GM12878 (cell line): ENCODE results near the gene PASK. TPM values are rescaled to one million over a fixed set of nuclear protein-coding genes. Genes with fewer than 3 reads are reported as not detected.

Experiments
- ATAC-seq: fragments of 200-7000 bp; cut with Tn5 transposase; 3 replicates; pipeline ENCODE4 v1.9.1; 2020; ENCODE audit warnings: mild to moderate bottlenecking, moderate library complexity
- BruUV-seq: library from RNA; stranded (reverse); fragments of 400-500 nt; replicated peaks from 2 replicates; lab custom pipeline; 2021; lab: Mats Ljungman, UMichigan
- CTCF ChIA-PET: fragments of 300-600 bp; sonication (Branson Sonifier 250); formaldehyde crosslinking; extraction: SDS; loops from one replicate; lab custom pipeline; 2021; ENCODE audit warnings: inconsistent platforms; lab: Yijun Ruan, JAX
- POLR2A ChIA-PET: fragments of 350-600 bp; formaldehyde crosslinking; extraction: SDS; loops from one replicate; lab custom pipeline; 2021; ENCODE audit warnings: inconsistent platforms; lab: Charles Lee
- RAD21 ChIA-PET: fragments of 300-600 bp; sonication (Branson Sonifier 250); formaldehyde crosslinking; loops from one replicate; lab custom pipeline; 2023; ENCODE audit warnings: antibody characterized with exemption; ENCODE audit not compliant: unreplicated experiment; lab: Charles Lee
- SMC1A ChIA-PET: fragments of 300-600 bp; sonication (Branson Sonifier 250); formaldehyde crosslinking; loops from one replicate; lab custom pipeline; 2023; ENCODE audit not compliant: unreplicated experiment, uncharacterized antibody; lab: Charles Lee
- DNase-seq: peaks from one replicate; pipeline ENCODE4 v3.0.0-alpha.2; 2011; ENCODE audit warnings: low read depth, low spot score
- FAIRE-seq: peaks from 3 replicates; lab custom pipeline; 2011; peaks lifted over from hg19 to GRCh38; lab: Jason Lieb, UNC
- H2AFZ ChIP-seq: 2 replicates; pipeline ENCODE4 v1.6.0; 2011; ENCODE audit warnings: low read depth, low read length, control low read depth; ENCODE audit not compliant: control insufficient read depth
- H3K27ac ChIP-seq: 2 replicates; pipeline ENCODE4 v1.5.1; 2011; ENCODE audit warnings: control low read depth; ENCODE audit not compliant: control insufficient read depth, insufficient read depth
- H3K27me3 ChIP-seq, 2 experiments: replicated peaks in 1 of 2; 2 replicates each; pipeline versions ENCODE4 v1.6.0 to v1.6.1; 2011; ENCODE audit warnings: low read length in 1 of 2; ENCODE audit not compliant: control insufficient read depth in 2 of 2, insufficient read depth in 2 of 2
- H3K36me3 ChIP-seq, 2 experiments: 2 replicates each; pipeline ENCODE4 v1.5.1; 2011; ENCODE audit warnings: low read length in 1 of 2; ENCODE audit not compliant: control insufficient read depth in 2 of 2, insufficient read depth in 2 of 2
- H3K4me1 ChIP-seq: 2 replicates; pipeline ENCODE4 v1.6.1; 2011; ENCODE audit warnings: mild to moderate bottlenecking, low read length, moderate library complexity, mixed read lengths; ENCODE audit not compliant: control insufficient read depth, insufficient read depth
- H3K4me2 ChIP-seq: 2 replicates; pipeline ENCODE4 v1.6.0; 2011; ENCODE audit warnings: control low read depth; ENCODE audit not compliant: control insufficient read depth, insufficient read depth
- H3K4me3 ChIP-seq: fragments of 200-600 bp; sonication (generic); 2 replicates; pipeline ENCODE4 v1.5.1; 2016
- H3K79me2 ChIP-seq: 2 replicates; pipeline ENCODE4 v1.6.0; 2011; ENCODE audit warnings: low read length; ENCODE audit not compliant: control insufficient read depth, insufficient read depth
- H3K9ac ChIP-seq: 2 replicates; pipeline ENCODE4 v1.8.0; 2011; ENCODE audit warnings: low read length, control low read depth, mixed read lengths; ENCODE audit not compliant: control insufficient read depth, insufficient read depth
- H3K9me3 ChIP-seq: replicated peaks from 3 replicates; pipeline ENCODE4 v1.5.1; 2011; ENCODE audit warnings: mild to moderate bottlenecking, low read length; ENCODE audit not compliant: control insufficient read depth, insufficient read depth
- H4K20me1 ChIP-seq: 2 replicates; pipeline ENCODE4 v1.6.0; 2011; ENCODE audit not compliant: control insufficient read depth, insufficient read depth
- E2F8 ChIP-seq: fragments of 450-650 bp; IDR thresholded peaks from 2 replicates; pipeline ENCODE4 v1.6.1; 2018; ENCODE audit warnings: mild to moderate bottlenecking, low read depth, moderate library complexity; ENCODE audit not compliant: partially characterized antibody
- IRF4 ChIP-seq: IDR thresholded peaks from 2 replicates; pipeline ENCODE4 v1.6.1; 2011; ENCODE audit warnings: low read depth, low read length
- KAT2A ChIP-seq: conservative IDR thresholded peaks from 2 replicates; pipeline ENCODE4 v1.6.1; 2011; ENCODE audit warnings: low read depth, low read length; ENCODE audit not compliant: control insufficient read depth
- NR2C2 ChIP-seq: IDR thresholded peaks from 2 replicates; pipeline ENCODE4 v1.6.1; 2011; ENCODE audit warnings: borderline replicate concordance, low read depth; ENCODE audit not compliant: control insufficient read depth, insufficient read length
- SIN3A ChIP-seq: IDR thresholded peaks from 2 replicates; pipeline ENCODE4 v1.6.1; 2012; ENCODE audit warnings: low read depth, low read length, improper control_type of control experiment
- SMAD1 ChIP-seq: fragments of 450-650 bp; IDR thresholded peaks from 2 replicates; pipeline ENCODE4 v1.6.1; 2018; ENCODE audit warnings: mild to moderate bottlenecking, low read depth; ENCODE audit not compliant: partially characterized antibody
- SMC3 ChIP-seq: IDR thresholded peaks from 2 replicates; pipeline ENCODE4 v1.6.1; 2011; ENCODE audit warnings: low read length, improper control_type of control experiment, borderline replicate concordance
- SRF ChIP-seq, 2 experiments: IDR thresholded peaks; 2 replicates each; pipeline ENCODE4 v1.6.1; 2011; ENCODE audit warnings: low read depth in 2 of 2, low read length in 2 of 2, mild to moderate bottlenecking in 1 of 2, moderate library complexity in 1 of 2
- TCF3 ChIP-seq: IDR thresholded peaks from 2 replicates; pipeline ENCODE4 v1.6.1; 2012; ENCODE audit warnings: low read depth, mild to moderate bottlenecking, low read length, borderline replicate concordance; ENCODE audit not compliant: insufficient read depth
- ZNF384 ChIP-seq: IDR thresholded peaks from 2 replicates; pipeline ENCODE4 v1.6.1; 2012; ENCODE audit warnings: low read depth, mild to moderate bottlenecking, low read length, improper control_type of control experiment, borderline replicate concordance
- ZNF622 ChIP-seq: fragments of 450-650 bp; IDR thresholded peaks from 2 replicates; pipeline ENCODE4 v1.6.1; 2017; ENCODE audit warnings: mild to moderate bottlenecking, inconsistent platforms
- WGBS: methylation state at CpG from one replicate; pipeline ENCODE4 v1.1.6; 2016; ENCODE audit warnings: low lambda C conversion rate; ENCODE audit not compliant: insufficient replicate concordance, insufficient coverage; ENCODE audit errors: missing lambda C conversion rate; 5-methylcytosine and 5-hydroxymethylcytosine counted together
- in situ Hi-C: fragments of 300-500 bp; cut with MboI; formaldehyde crosslinking; loops from 9 replicates; pipeline ENCODE4 v1.14.3; 2018; ENCODE audit warnings: mixed read lengths
- intact Hi-C: fragments of 100-400 bp; cut with micrococcal nuclease; formaldehyde crosslinking; loops from one replicate; pipeline ENCODE4 v1.14.2; 2022; ENCODE audit not compliant: unreplicated experiment
- polyA plus RNA-seq, 11 experiments: library from polyadenylated mRNA; depleted of rRNA in 4 of 11; unstranded in 6 of 11; stranded (reverse) in 5 of 11; fragments of >200 nt; fragmentation: Nextera tagmentation in 4 of 11; fragmentation: Illumina TruSeq in 1 of 11; extraction: Ambion mirVana in 4 of 11; extraction: Trizol in 1 of 11; gene quantifications; 1 replicate in 1 of 11; 2 replicates in 10 of 11; pipeline versions ENCODE4 v1.2.1 to v1.2.3, GENCODE V29; 2011 to 2016; ENCODE audit warnings: inconsistent platforms in 2 of 11, missing spikeins in 2 of 11, low read depth in 1 of 11
- total RNA-seq, 4 experiments: library from RNA; depleted of rRNA in 3 of 4; stranded (reverse); fragments of >200 nt in 3 of 4; fragmentation: Illumina TruSeq in 1 of 4; extraction: Trizol in 1 of 4; gene quantifications; 2 replicates each; pipeline versions ENCODE4 v1.2.1 to v1.2.3, GENCODE V29; 2013 to 2021
- TF ChIP-seq, protein P1 (sequence below): fragments of 450-650 bp; IDR thresholded peaks from 2 replicates; pipeline ENCODE4 v1.6.1; 2017; ENCODE audit warnings: mild to moderate bottlenecking, moderate library complexity
- TF ChIP-seq, protein P2 (sequence below): fragments of 450-650 bp; IDR thresholded peaks from 2 replicates; pipeline ENCODE4 v1.6.1; 2014; ENCODE audit warnings: mild to moderate bottlenecking
- TF ChIP-seq, protein P3 (sequence below): IDR thresholded peaks from 2 replicates; pipeline ENCODE4 v1.6.1; 2012; ENCODE audit warnings: low read length, inconsistent platforms

The PASK gene
- total and polyA plus RNA-seq, 10 of the 15 experiments (the other 5 are each of a cell fraction or from before 2014, with no cell fraction given), result 9.6 to 62.2 (median 28.5) TPM

DNA sequence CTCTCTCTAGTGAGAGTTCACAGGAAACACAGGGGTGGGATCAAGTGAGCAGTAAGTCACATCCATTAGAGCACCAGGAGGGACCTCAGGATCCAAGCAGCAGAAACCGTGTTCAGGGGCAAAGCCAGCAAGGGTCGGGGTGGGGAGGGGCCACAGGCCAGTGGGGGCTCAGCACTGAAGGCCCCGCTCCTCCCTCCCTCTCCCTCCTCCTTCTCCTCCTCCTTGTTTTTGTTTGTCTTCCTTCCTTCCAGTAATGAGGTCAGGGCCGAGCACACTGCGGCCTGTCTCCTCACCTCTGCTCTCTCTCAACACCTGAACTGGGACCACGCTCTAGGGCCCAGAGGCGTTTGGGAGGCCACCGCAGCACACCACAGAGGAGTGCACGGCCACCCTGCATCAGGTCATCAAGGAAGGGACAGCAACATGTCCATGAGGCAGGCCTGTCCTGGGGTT is 68.1 kb downstream of the PASK start:
- 77% methylated on average over 7 of the region's 9 CpGs for WGBS
- Histone ChIP-seq H3K4me2 (no peak overlapping the region), H3K9me3 (no peaks in the 10 kb centered on the region; the same call in 2 of the 3 replicates), H2AFZ (no peak overlapping the region), H4K20me1 (no peaks in the 10 kb centered on the region), H3K27ac (no peak overlapping the region), H3K4me1 (no peaks in the 10 kb centered on the region; the same call in 1 of the 2 replicates), H3K9ac (no peak overlapping the region), H3K4me3 (no peak overlapping the region), H3K36me3 (peaks cover 2% of the 10 kb centered on the region in 2 experiments; a peak in 2 of 4 replicates), H3K79me2 (no peaks in the 10 kb centered on the region), H3K27me3 (no peaks in the 10 kb centered on the region)
- CTCF ChIA-PET, result no interaction called here
- FAIRE-seq (no peak), DNase-seq (no peak), ATAC-seq (no peak)
- in situ Hi-C loops (no loop called here), intact Hi-C loops (loop anchor here (10.0 kb wide), 1 partner anchor 64 kb away; the partner anchor contains the start of gene PASK)
- SMC1A ChIA-PET, result interaction anchor here (1.2 kb wide), 1 partner anchor 68 kb away, joined by 4 read pairs; the partner anchor contains the start of gene PASK
- POLR2A ChIA-PET, result no interaction called here
- BruUV-seq, result no TSS peak
- RAD21 ChIA-PET, result no interaction called here
- TF ChIP-seq, protein P1, sequence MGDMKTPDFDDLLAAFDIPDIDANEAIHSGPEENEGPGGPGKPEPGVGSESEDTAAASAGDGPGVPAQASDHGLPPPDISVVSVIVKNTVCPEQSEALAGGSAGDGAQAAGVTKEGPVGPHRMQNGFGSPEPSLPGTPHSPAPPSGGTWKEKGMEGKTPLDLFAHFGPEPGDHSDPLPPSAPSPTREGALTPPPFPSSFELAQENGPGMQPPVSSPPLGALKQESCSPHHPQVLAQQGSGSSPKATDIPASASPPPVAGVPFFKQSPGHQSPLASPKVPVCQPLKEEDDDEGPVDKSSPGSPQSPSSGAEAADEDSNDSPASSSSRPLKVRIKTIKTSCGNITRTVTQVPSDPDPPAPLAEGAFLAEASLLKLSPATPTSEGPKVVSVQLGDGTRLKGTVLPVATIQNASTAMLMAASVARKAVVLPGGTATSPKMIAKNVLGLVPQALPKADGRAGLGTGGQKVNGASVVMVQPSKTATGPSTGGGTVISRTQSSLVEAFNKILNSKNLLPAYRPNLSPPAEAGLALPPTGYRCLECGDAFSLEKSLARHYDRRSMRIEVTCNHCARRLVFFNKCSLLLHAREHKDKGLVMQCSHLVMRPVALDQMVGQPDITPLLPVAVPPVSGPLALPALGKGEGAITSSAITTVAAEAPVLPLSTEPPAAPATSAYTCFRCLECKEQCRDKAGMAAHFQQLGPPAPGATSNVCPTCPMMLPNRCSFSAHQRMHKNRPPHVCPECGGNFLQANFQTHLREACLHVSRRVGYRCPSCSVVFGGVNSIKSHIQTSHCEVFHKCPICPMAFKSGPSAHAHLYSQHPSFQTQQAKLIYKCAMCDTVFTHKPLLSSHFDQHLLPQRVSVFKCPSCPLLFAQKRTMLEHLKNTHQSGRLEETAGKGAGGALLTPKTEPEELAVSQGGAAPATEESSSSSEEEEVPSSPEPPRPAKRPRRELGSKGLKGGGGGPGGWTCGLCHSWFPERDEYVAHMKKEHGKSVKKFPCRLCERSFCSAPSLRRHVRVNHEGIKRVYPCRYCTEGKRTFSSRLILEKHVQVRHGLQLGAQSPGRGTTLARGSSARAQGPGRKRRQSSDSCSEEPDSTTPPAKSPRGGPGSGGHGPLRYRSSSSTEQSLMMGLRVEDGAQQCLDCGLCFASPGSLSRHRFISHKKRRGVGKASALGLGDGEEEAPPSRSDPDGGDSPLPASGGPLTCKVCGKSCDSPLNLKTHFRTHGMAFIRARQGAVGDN, result no peak
- TF ChIP-seq E2F8 (no peak), ZNF622 (no peak), TCF3 (no peak), SIN3A (no peak), NR2C2 (no peak), KAT2A (no peak), ZNF384 (no peak), SMAD1 (no peak), SMC3 (no peak), IRF4 (no peak), SRF (IDR thresholded peaks at IDR 0.05; ENCODE audit: low read depth in 2 of 2, low read length in 2 of 2) (no peak)
- TF ChIP-seq, protein P2, sequence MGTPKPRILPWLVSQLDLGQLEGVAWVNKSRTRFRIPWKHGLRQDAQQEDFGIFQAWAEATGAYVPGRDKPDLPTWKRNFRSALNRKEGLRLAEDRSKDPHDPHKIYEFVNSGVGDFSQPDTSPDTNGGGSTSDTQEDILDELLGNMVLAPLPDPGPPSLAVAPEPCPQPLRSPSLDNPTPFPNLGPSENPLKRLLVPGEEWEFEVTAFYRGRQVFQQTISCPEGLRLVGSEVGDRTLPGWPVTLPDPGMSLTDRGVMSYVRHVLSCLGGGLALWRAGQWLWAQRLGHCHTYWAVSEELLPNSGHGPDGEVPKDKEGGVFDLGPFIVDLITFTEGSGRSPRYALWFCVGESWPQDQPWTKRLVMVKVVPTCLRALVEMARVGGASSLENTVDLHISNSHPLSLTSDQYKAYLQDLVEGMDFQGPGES, result no peak
- TF ChIP-seq, protein P3, sequence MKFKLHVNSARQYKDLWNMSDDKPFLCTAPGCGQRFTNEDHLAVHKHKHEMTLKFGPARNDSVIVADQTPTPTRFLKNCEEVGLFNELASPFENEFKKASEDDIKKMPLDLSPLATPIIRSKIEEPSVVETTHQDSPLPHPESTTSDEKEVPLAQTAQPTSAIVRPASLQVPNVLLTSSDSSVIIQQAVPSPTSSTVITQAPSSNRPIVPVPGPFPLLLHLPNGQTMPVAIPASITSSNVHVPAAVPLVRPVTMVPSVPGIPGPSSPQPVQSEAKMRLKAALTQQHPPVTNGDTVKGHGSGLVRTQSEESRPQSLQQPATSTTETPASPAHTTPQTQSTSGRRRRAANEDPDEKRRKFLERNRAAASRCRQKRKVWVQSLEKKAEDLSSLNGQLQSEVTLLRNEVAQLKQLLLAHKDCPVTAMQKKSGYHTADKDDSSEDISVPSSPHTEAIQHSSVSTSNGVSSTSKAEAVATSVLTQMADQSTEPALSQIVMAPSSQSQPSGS, result no peak
